Erythroblast (primary cell): ENCODE measurements around the gene RSPH6A.
"Not testable (repeated sequence)": the region's sequence is repeated elsewhere in the genome, so short reads cannot be mapped to it uniquely, and the experiment has no call there.

Experiments used
- DNase-seq, 2 experiments: peaks; one replicate each; lab custom pipeline; 2025; lab: John Stamatoyannopoulos, UW
- GATA1 ChIP-seq: IDR thresholded peaks from 2 replicates; pipeline ENCODE4 v1.6.1; 2011; ENCODE audit warnings: low read depth, mild to moderate bottlenecking, control low read depth, low read length, moderate library complexity
- POLR2A ChIP-seq: IDR thresholded peaks from 2 replicates; pipeline ENCODE4 v1.6.1; 2011; ENCODE audit warnings: mild to moderate bottlenecking, low read length

The RSPH6A gene

GRCh38 chr19:45800070-45800553, 15.0 kb downstream of the RSPH6A start:
- no peak for DNase-seq
- TF ChIP-seq POLR2A (no peak), GATA1 (no peak)

GRCh38 chr19:45799541-45799940, 15.6 kb downstream of the RSPH6A start:
- DNase-seq: not testable (repeated sequence)

- DNase-seq: peak; percentile 45 to 72
- TF ChIP-seq GATA1 (no peak), POLR2A (no peak)
Measured at GRCh38 chr19:45798995-45799517, 16.1 kb downstream of the RSPH6A start.

GRCh38 chr19:45794627-45795026, 20.5 kb downstream of the RSPH6A start:
- no peak for DNase-seq
- TF ChIP-seq GATA1 (no peak), POLR2A (no peak)

GRCh38 chr19:45793876-45794275, 21.2 kb downstream of the RSPH6A start:
- no peak for DNase-seq
- TF ChIP-seq POLR2A: no peak
- no peak for TF ChIP-seq GATA1

GRCh38 chr19:45793178-45793564, 21.9 kb downstream of the RSPH6A start:
- DNase-seq: no peak
- TF ChIP-seq POLR2A (no peak), GATA1 (no peak)

- TF ChIP-seq POLR2A: peak; percentile 77
- no peak for TF ChIP-seq GATA1
Measured at GRCh38 chr19:45792470-45793177, 22.5 kb downstream of the RSPH6A start, which contains the start of gene DMWD. Gene DMWD (minus strand): TSS chr19:45792845. CDS start chr19:45792756, 89 bp downstream.

GRCh38 chr19:45791744-45792469, 23.2 kb downstream of the RSPH6A start:
- peak in 1 of 2 experiments; percentile 62 for DNase-seq
- TF ChIP-seq GATA1 (no peak), POLR2A (no peak)

More at GRCh38 chr19:45792470-45793177, 22.5 kb downstream of the RSPH6A start, which contains the start of gene DMWD:
- peak; percentile 98 to 100 for DNase-seq

- TF ChIP-seq POLR2A (no peak), GATA1 (no peak)
Measured at GRCh38 chr19:45790942-45791341, 24.2 kb downstream of the RSPH6A start.

GRCh38 chr19:45789035-45789786, 25.9 kb downstream of the RSPH6A start:
- no peak for DNase-seq
- TF ChIP-seq POLR2A (no peak), GATA1 (no peak)

More at GRCh38 chr19:45790942-45791341, 24.2 kb downstream of the RSPH6A start:
- no peak for DNase-seq

GRCh38 chr19:45786533-45786894, 28.6 kb downstream of the RSPH6A start:
- no peak for TF ChIP-seq POLR2A
- no peak for TF ChIP-seq GATA1
- DNase-seq: no peak

- no peak for DNase-seq
- no peak for TF ChIP-seq POLR2A
- no peak for TF ChIP-seq GATA1
Measured at GRCh38 chr19:45785781-45786532, 29.2 kb downstream of the RSPH6A start.

- no peak for DNase-seq
- TF ChIP-seq GATA1 (no peak), POLR2A (no peak)
Measured at GRCh38 chr19:45785097-45785496, 30.0 kb downstream of the RSPH6A start.

- no peak for TF ChIP-seq GATA1
- TF ChIP-seq POLR2A: no peak
- DNase-seq: no peak
Measured at GRCh38 chr19:45784096-45784495, 31.0 kb downstream of the RSPH6A start.
